Stimulated activated CD4-positive, alpha-beta T cell treated with anti-CD3 and anti-CD28 coated beads, Interleukin-4, amount 100 ng/mL, for 24 hours (primary cell): ENCODE measurements around the gene ZNF415.
A peak's percentile ranks its signal among the peaks of the same experiment; 100 is the strongest.
"Not testable (repeated sequence)": the region's sequence is repeated elsewhere in the genome, so short reads cannot be mapped to it uniquely, and the experiment has no call there.

ENCODE experiments used
- DNase-seq: peaks from one replicate; pipeline ENCODE4 v3.0.0-alpha.2; 2020

The ZNF415 gene

DNA sequence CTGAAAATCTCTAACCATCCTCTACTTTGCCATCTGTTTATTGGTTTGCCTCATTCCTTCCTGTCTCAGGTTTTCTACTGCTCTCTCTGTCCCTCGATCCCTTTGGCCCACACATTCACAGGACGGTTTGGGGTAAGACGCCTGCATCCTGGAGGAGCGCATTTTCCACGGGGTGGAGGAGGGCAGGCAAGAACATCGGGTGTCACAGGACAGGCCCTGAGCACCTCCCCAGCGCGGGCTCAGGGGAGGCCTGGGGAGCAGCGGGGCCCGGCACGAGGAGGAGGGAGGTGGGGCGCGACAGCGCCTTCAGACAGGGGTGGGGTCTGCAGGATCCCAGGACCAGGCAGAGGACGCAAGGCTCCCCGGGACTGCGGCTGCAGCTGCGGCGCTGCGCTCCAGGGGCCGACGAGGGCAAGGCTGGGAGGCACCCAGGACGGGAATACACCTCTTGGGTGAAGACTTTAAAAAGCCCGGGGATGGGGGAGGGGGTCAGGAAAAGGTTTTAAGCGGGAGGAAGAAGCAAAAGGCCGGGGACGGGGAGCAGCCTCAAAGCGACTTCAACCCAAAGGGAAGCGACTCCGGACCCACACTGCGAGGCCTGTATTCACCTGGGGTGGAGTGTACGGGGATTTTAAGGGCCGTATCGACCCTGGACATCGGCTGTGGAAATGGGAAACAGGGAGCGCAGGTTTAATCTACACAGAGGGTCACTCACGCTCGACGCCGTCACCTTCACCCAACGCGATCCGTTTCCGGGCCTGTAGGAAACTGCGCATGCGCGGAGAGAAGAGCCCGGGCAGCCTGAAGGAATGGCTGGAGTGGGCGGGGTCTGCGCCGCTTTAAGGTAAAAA is at the start of gene ZNF415:
TSS of gene ZNF415 (minus strand) at position 770 of the 851 bp plus-strand sequence. CDS start 10,234 bp downstream, outside the sequence.
- peak; percentile 38 for DNase-seq

DNA sequence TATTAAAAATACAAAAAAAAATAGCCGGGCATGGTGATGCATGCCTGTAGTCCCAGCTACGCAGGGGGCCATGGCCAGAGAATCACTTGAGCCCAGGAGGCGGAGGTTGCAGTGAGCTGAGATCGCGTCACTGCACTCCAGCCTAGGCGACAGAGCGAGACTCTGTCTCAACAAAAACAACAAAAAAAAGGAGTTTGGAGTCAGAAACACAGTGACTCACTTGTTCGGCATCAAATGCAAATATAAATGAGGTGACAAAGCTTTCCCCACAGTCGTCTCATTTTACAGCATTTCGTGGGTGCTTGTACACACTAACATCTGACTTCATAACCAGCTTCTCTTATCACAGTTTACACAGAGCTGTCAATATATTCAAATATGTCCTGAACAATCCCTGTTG is 49.5 kb upstream of the ZNF415 start:
- DNase-seq = no peak

DNA sequence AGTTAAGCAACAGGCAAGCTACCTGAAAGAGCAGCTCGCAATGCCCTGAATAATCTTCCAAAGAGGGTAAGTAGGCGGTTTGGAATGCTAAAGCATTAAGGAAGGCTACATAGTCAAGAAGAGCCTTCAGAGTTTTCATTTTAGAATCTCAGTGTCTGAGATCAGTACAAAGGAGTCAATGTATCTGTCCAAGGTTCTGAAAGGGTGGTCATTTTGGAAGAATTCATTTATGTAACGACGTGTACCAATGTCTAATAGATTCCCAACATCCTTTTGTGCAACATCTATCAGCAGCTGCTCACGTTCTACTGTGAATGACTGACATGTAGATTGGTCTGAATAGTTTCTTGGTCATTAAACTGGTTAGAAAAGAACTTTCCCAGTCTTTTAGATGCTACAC is 45.3 kb upstream of the ZNF415 start:
- DNase-seq = no peak

DNA sequence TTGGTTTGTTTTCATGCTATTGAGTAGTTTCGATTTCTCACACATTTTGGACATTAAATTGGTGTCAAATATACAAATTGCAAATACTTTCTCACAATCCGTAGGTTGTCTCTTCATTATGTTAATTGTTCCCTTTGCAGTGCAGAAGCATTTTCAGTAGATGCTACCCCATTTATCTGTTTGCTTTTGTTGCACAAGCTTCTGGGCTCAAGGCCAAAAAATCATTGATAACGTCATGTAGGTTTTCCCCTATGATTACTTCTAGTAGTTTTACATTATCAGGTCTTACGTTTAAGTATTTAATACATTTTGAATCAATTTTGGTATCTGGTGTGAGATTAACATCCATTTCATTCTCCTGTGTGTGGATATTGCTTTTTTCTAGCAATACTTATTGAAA is 40.2 kb upstream of the ZNF415 start:
- no peak for DNase-seq

DNA sequence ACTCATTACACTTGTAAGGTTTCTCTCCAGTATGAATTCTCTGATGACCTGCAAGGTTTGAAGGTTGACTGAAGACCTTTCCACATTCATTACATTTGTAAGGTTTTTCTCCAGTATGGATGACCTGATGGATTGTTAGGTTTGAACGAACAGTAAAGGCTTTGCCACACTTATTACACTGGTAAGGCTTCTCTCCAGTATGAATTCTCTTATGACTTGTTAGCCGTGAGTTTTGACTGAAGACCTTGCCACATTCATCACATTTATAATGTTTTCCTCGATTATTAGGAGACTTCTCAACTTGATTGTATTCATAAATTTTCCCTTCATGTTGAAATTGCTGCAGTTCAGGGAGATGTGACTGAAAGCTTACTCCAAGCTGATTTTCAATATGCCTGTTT is 33.0 kb upstream of the ZNF415 start:
- no peak for DNase-seq

DNA sequence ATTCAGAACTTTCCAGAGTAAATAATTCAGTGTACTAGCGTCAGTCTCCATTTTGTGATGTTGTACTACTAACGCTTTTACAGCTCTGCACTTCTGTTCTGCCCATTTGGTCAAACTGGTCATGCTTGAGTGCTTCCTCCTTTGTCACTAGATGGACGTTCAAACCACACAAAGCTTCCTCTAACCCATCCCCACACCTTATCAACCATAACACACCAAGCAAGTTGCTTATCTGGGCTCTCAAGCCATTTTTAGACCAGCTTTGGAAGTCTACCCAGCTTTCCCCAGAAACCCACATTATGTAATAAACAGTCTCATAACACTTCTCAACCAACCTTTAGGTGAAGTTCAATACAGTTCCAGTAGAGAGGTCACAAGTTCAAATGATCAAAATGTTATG is 28.4 kb upstream of the ZNF415 start:
- no peak for DNase-seq

DNA sequence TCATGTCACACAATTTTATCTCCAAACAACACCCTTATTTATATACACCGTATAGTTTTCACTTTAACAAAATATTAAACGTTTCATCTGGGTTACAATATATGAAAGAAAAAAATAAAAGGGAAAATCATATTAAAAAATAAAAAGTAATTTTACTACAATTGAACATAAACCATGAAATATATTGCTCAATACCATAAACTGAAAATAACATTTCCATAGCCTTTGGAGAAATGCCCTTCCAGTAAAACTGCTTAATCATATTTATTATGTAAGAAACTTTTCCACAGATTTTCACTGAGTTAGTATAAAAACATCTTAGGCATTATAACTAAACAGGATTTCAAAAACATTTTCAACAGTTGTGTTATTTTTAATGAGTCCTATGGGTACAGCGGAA is 27.6 kb upstream of the ZNF415 start:
- DNase-seq = no peak

DNA sequence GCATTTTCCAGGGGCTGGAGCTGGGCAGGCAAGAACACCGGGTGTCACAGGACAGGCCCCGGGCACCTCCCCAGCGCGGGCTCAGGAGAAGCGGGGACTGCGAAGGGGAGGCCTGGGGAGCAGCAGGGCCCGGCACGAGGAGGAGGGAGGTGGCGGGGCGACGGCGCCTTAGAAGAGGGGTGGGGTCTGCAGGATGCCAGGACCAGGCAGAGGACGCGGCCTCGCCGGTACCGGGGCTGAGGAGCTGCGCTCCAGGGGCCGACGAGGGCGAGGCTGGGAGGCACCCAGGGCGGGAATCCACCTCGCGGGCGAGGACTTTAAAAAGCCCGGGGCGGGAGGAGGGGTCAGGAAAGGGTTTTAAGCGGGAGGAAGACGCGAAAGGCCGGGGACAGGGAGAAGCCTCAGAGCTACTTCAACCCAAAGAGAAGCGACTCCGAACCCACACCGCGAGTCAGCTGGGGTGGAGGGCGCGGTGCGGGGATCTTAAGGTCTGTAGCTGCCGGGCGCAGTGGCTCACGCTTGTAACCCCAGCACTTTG is 25.5 kb upstream of the ZNF415 start:
- DNase-seq = peak; percentile 17

DNA sequence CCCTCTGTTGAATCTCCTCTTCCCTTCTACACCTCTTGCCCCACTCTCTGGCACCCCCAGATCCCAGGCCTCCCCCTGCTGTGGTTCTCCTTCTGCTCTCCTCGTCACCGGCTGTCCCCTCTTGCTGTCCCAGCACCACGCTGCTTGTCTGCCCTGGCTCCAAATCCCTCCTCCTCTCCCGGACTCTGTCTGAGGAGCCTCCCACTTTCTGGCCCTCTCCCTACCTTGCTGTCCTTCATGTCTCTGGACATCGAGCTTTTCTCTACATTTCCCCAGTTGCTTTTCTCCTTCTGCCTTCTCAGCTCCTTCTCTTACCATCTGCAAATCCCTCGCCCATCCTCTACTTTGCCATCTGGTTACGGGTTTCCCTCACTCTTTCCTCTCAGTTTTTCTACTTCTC is 24.9 kb upstream of the ZNF415 start:
- no peak for DNase-seq

DNA sequence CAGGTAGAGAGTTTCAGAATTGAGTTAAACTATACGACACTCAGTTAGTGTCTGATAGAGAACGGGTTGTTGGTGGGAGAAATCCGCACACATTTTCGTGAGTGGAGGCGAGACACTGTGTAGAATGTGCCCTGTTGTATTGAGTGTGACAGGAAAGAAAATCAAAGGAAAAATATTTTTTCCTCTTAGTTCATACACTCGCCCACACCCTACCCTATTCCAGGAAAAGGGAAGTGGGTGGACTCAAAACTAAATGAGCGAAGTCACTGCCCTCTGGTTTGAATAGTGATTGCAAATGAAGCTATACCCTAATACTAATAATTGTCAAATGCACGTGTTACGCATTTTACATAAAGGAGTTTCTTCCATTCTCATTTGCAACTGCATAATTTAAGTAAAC is 24.1 kb upstream of the ZNF415 start:
- DNase-seq = no peak

DNA sequence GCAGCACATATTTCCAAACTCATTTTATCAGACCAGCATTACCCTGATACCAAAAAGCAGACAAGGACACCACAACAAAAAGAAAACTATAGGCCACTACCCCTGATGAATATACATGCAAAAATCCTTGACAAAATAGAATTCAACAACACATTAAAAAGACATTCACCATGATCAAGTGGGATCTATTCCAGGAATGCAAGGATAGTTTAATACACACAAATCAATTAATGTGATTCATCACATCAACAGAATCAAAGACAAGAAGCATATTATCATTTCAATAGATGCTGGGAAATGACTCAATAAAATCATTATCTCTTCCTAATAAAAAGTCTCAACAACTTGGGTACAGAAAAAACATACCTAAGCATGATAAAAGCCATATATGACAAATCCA is 14.9 kb upstream of the ZNF415 start:
- DNase-seq = no peak

DNA sequence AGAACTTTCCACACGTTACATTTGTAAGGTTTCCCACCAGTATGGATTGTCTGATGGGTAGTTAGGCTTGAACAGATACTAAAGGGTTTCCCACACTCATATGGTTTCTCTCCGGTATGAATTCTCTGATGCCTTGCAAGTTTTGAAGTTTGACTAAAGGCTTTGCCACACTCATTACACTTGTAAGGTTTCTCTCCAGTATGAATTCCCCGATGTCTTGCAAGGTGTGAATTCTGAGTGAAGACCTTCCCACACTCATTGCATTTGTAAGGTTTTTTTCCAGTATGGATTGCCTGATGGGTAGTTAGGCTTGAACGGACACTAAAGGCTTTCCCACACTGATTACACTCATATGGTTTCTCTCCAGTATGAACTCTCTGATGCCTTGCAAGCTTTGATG is 7.6 kb upstream of the ZNF415 start:
- DNase-seq = no peak

DNA sequence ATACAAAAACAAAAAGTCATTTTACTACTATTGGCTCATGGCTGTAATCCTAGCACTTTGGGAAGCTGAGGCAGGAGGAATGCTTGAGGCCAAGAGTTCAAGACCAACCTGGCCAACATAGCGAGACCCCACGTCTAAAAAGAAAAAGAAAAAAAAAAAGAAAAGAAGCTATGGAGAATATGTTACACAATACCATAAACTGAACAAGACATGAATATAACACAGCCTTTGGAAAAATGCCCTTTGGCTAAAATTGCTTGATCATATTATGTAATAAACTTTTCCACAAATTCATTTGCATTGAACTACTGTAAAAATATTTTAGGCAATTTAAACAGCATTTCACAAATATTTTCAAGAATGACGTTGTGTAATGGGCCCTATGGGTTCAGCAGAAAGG is 3.7 kb upstream of the ZNF415 start:
- no peak for DNase-seq

DNA sequence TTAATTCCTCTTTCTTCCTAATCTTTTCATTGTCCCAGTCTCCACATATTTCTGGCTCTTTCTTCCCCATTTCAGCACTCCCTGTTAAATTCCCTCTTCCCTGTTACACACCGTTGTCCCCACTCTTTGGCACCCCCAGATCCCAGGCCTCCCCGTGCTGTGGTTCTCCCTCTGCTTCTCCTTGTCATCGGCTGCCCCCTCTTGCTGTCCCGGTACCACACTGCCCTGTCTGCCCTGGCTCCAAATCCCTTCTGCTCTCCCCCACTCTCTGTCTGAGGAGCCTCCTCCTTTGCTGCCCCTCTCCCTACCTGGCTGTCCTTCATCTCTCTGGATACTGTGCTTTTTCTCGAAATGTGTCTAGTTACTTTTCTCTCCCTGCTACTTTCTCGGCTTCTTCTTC is 983 bp downstream of the ZNF415 start:
- DNase-seq = no peak

DNA sequence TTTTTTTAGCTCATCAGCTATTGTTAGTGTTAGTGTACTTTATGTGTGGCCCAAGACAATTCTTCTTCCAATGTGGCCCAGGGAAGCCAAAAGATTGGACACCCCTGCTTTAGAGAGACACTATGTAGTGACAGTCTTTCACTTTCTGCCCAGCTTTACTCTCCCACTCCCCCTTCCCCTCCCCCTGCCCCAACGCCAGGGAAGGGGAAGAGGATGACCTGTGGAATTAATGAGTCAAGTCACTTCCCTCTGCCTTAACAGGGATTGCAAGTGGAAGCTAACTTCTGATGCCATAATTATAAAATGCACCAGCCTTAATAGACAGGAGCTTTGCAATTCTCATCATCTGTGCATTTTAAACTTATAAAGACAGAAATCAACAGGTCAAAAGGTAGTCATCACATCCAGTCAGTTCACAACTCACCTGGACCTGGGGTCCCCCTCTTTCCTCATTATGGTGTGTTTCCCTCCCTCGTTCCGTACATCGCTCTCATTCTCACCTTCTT is 1.6 kb downstream of the ZNF415 start:
- no peak for DNase-seq

DNA sequence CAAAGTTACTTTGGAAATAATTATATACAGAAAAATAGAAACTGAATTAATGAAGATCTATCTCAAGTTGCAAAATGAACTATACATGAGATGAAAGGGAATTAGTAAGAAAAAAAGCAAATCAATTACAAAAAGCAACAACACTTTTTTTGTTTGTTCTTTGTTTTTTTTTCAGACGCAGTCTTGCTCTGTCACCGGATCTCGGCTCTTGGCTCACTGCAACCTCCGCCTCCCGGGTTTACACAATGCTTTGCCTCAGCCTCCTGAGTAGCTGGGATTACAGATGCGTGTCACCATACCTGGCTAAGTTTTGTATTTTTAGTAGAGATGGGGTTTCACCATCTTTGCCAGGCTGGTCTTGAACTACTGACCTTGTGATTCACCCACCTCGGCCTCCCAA is 2.2 kb downstream of the ZNF415 start:
- DNase-seq = no peak

DNA sequence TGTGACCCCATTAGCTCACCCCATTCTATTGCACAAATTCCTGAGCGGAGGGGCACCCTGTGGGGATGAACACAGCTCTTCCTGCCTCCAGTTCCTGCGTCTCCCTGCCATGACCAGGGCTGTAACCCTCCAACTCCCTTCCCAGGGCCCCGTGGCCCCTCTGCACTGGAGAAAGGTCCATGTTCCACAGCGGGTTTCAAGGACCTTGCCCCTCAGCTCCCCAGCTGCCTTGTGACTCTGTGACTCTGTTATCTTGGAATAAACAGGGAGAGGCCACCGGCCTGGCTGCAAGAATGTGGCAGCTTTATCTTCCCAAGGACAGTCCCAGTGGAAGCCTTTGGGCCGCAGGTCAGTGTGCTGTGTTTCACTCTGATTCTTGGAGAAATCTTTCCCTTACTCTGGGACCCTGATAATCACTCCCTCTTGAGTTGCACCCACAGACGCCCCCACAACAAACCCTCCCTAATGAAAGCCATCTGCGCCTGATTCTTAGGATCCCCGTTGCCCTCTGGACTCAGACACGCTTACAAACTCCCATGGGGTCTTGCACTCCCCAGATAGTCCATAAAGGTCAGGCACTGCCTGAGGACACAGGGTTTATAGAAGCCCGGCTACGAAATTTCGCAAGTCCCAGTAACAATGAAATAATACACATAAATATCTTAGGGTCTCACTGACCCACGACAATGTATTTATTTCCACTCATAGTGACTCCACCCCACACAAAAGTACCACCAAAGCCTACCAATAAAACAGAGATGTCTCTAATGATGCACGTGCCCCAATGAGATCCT is 5.8 kb downstream of the ZNF415 start:
- DNase-seq = not testable (repeated sequence)

DNA sequence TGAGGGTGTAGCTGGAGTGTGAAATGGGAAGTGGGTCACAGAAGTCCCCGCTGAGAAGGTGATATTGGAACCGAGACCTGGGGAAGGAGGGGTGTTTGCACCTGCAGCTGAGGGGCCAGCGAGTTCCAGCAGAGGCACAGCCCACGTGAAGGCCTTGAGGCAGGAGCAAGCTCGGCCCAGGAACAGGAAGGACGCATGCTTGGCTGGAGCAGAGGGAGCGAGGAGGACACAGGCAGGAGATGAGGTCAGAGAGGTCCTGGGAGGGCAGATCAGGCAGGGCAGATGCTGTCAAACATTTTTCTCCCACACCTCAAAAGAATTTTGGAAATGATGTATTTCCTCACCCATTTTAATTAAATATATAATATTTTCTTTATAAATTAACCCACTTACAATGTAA is 9.3 kb downstream of the ZNF415 start:
- DNase-seq = no peak

DNA sequence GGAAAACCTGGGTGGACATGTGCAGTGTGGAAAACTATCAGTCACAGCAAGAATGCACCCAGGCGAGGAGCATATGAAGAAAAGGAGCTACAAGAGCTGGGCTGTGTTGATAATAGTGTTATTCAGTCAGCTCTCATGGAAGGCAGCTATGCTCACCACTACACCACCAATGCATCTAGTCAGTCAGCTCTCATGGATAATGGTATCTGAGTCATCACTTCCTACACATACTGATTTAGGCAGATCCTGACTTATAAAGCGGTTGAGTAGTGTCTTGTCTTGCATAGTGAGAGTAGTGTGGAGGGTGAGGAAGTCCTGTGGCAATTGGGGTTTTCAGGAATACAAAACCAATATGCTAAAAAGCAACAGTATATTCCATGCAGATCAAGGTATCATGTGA is 20.4 kb downstream of the ZNF415 start:
- no peak for DNase-seq

DNA sequence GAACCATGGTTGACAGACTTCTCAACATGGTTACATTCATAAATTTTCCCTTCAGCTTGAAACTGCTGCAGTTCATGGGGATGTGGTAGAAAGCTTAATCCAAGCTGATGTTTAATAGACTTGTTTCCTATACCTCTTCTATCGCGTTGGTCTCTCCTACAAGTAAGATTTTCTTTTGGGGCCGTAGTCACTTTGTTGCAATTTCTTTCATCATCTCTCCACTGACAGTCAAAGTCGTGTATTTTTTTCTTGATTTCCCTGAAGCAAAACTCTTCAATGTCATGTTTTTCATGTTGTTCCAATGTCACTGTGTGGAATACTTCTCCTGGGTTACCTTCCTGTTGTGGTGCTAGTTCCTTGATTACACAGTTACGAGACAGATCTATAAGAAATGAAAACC is 23.2 kb downstream of the ZNF415 start:
- no peak for DNase-seq

DNA sequence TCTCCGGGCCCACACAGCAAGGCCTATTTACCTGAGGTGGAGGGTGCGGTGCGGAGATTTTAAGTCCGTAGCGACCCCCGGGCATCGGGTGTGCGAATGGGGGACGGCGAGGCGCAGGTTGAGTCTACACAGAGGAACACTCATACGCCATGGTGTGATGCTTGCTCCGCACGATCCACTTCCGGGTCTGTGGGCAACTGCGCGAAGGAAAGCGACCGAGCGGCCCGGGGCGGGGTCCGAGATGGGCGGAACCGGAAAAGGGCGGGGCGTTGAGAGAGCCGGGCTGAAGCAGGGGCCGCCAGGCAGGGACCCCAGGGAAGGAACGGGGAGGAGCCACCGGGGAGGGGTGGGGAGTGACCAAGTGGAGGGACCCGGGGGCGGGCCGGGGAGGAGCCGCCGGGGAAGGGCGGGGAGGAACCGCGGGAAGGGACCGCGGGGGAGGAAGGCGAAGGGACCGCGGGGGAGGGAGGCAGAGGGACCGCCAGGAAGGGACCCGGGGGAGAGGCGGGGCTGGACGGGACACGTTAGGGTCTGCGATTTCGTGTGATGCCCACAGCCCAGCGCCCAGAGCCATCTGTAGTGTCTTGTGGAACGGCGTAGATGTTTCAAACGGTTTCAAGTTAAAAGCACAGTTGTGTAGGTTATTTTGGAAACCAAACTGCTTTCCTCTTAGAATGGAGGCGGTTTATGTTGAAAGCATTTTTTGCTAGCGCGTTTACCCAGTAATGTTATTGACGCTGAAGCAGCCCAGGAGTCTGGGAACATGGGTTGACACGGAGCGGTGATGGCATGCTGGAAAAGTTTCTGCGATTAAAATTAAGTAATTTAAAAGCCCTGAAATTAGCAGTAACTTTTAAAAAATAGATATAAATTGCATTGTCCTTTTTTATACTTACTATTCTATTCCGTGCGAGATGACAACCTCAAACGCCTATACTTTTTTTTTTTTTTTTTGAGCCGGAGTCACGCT is 29.2 kb downstream of the ZNF415 start, which contains the start of gene ZNF160:
TSS of gene ZNF160 (minus strand) at position 189 of the 970 bp plus-strand sequence. CDS start 17,146 bp downstream, outside the sequence.
- peak; percentile 99 for DNase-seq

DNA sequence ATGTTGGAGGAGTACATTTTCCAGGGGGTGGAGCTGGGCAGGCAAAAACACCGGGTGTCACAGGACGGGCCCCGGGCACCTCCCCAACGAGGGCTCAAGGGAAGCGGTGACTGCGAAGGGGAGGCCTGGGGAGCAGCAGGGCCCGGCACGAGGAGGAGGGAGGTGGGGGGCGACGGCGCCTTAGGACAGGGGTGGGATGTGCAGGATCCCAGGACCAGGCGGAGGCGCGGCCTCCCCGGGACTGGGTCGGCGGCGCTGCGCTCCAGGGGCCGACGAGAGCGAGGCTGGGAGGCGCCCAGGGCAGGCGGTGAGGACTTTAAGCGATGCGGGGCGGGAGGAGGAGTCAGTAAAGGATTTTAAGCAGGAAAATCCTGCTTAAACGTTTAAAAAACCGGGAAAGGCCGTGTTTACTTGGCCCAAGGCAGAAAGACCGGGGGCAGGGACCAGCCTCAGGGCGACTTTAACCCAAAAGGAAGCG is 29.9 kb downstream of the ZNF415 start:
- DNase-seq = peak; percentile 40
